Esophagus muscularis mucosa (tissue), 3 donors: Measurements from ENCODE around the gene SPATA6L.

Experiments used
- POLR2A ChIP-seq: fragments of 450-650 bp; IDR thresholded peaks from one replicate; pipeline ENCODE4 v1.6.1; 2017; ENCODE audit warnings: antibody characterized with exemption, moderate library complexity, mild to moderate bottlenecking, low read depth
- POLR2AphosphoS5 ChIP-seq, 2 donors: sonication (generic); formaldehyde crosslinking; IDR thresholded peaks; one replicate each; pipeline ENCODE4 v1.6.1; 2017; ENCODE audit warnings: antibody characterized with exemption in 2 of 2
- TF ChIP-seq, protein P1 (sequence below), 3 experiments: fragments of 200-600 bp in 2 of 3; fragments of 450-650 bp in 1 of 3; sonication (generic) in 2 of 3; IDR thresholded peaks; one replicate each; pipeline ENCODE4 v1.5.1; 2017 to 2019; ENCODE audit warnings: antibody characterized with exemption in 3 of 3, mild to moderate bottlenecking in 2 of 3, moderate library complexity in 1 of 3

DNA sequence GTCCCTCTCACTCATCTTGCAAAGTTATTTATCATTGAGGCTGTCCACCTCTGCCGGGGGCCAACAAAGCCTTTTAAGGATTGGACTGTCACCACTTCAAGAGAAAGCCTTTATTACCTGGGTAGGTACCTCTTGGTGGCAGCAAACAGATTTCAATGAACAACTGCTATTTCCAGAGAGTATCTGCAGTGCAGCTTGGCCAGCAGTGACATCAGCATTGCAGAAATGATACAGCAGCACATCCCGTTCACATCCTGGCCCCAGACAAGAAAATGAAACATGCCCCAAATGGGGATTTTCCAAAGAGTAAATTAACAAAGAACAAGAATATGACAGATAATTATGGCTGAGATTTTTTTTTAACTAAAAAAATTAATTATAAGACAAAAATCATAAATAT is 2.3 kb upstream of the SPATA6L start:
- TF ChIP-seq, protein P1, sequence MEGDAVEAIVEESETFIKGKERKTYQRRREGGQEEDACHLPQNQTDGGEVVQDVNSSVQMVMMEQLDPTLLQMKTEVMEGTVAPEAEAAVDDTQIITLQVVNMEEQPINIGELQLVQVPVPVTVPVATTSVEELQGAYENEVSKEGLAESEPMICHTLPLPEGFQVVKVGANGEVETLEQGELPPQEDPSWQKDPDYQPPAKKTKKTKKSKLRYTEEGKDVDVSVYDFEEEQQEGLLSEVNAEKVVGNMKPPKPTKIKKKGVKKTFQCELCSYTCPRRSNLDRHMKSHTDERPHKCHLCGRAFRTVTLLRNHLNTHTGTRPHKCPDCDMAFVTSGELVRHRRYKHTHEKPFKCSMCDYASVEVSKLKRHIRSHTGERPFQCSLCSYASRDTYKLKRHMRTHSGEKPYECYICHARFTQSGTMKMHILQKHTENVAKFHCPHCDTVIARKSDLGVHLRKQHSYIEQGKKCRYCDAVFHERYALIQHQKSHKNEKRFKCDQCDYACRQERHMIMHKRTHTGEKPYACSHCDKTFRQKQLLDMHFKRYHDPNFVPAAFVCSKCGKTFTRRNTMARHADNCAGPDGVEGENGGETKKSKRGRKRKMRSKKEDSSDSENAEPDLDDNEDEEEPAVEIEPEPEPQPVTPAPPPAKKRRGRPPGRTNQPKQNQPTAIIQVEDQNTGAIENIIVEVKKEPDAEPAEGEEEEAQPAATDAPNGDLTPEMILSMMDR (IDR thresholded peaks at IDR 0.05), result no peak
- TF ChIP-seq POLR2A (no peak), POLR2AphosphoS5 (IDR thresholded peaks at IDR 0.05) (no peak)
